ENCODE measurements around the gene FCSK.
"Not testable (repeated sequence)": the region's sequence is repeated elsewhere in the genome, so short reads cannot be mapped to it uniquely, and the experiment has no call there.

FCSK gene

DNA sequence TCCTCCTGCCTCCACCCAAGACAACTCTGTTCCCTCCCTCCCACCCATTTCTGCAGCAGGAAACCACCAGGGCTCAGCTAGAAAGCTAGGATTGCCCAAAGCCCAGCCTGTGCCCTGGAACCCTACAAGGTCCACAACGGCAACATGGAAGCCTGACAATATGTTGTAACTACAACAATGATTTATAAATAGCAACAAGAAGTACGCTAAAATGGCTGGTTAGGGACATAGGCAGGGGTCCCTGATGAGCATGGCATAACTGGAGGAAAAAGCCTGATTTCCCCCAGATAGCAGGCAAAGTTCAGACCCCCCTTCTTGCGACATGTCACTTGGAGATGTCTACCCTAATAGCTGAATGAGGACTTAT lies 22.1 kb upstream of the FCSK start:
- no peak for DNase-seq (ENCODE audit: low read depth in 2 of 2)

DNA sequence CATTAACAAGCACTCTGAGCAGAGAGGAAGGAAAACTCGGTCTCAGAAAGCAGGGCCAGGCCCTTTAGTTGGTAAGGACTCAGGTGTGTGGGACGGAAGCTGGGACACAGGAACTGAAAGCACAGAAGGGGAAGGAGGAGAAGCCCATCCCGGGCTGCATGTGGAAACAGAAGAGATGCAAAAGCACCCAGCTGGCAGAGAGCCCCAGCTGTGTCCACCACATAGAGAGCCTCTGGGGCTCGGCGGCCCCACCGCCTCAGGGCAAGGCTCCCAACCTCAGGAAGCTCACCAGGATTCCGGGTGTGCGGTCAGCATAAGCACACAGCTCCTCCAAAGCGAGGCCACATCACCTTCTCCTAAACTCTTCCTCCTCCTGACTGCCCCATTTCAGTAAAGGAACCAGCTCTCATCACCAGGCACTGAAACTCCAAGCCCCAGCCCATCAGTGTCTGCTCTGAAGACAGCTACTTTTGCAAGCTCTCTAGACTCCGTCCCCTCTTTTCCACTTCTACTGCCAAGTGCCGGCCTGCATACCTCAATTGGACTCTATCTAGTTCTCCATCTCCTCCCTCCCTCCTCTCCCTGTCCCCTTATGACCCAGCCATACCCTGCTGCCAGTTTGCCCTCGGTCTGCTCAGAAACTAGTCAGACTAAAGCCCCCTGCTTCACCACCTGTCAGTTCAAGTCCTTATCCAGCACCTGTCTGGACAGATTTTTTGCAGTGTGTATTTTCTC lies 21.5 kb upstream of the FCSK start:
- no peak for DNase-seq (ENCODE audit: low read depth in 2 of 2)

- DNase-seq (ENCODE audit: low read depth in 2 of 2): no peak
Observed at GRCh38 chr16:70433458-70434103, 20.8 kb upstream of the FCSK start.

- DNase-seq (ENCODE audit: low read depth in 2 of 2): no peak
Observed at GRCh38 chr16:70434484-70435260, 19.7 kb upstream of the FCSK start.

GRCh38 chr16:70437017-70437581 lies 17.3 kb upstream of the FCSK start:
- DNase-seq (ENCODE audit: low read depth in 2 of 2): no peak

- DNase-seq (ENCODE audit: low read depth in 2 of 2): no peak
Observed at GRCh38 chr16:70437582-70438557, 16.5 kb upstream of the FCSK start.

DNA sequence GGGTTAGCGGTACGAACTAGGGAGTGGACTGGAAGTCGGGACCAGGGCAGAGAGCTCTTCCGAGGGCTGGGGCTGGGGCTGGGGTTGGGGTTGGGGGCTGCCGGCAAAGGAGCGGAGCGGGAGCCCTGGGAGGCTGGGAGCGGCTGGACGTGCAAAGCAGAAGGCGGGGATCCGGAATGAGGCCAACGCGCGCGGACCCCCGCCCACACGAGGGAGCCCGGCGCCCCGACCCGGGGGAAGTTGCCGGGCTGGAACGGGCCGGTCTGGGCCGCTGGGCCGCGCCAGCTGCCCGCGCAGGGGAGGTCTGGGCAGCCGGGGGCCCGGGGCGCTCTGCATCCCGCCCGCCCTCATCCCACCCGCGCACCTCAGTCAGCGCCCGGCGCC lies 15.8 kb upstream of the FCSK start:
- DNase-seq (ENCODE audit: low read depth in 2 of 2): no peak

- DNase-seq (ENCODE audit: low read depth in 2 of 2): peak; percentile 87 to 92
Observed at GRCh38 chr16:70438969-70439862, 15.2 kb upstream of the FCSK start, which contains the start of gene ST3GAL2. Gene ST3GAL2, minus strand, starts transcription at chr16:70439100. Its CDS starts 40,570 bp downstream, at chr16:70398530.

GRCh38 chr16:70440009-70440692 lies 14.2 kb upstream of the FCSK start:
- no peak for DNase-seq (ENCODE audit: low read depth in 2 of 2)

- no peak for DNase-seq (ENCODE audit: low read depth in 2 of 2)
Observed at GRCh38 chr16:70441406-70441990, 12.9 kb upstream of the FCSK start.

DNA sequence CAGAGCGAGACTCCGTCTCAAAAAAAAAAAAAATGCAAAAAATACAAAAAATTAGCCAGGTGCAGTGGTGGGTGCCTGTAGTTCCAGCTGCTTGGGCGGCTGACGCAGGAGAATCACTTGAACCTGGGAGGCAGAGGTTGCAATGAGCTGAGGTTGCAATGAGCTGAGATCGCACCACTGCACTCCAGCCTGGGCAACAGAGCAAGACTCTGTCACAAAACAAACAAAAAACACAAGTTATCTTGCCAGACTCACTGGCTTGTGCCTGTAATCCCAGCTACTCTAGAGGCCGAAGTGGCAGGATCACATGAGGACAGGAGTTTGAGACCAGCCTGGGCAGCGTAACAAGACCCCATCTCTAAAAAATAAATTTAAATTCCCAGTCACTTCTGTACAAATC lies 12.1 kb upstream of the FCSK start:
- DNase-seq (ENCODE audit: low read depth in 2 of 2): no peak

DNA sequence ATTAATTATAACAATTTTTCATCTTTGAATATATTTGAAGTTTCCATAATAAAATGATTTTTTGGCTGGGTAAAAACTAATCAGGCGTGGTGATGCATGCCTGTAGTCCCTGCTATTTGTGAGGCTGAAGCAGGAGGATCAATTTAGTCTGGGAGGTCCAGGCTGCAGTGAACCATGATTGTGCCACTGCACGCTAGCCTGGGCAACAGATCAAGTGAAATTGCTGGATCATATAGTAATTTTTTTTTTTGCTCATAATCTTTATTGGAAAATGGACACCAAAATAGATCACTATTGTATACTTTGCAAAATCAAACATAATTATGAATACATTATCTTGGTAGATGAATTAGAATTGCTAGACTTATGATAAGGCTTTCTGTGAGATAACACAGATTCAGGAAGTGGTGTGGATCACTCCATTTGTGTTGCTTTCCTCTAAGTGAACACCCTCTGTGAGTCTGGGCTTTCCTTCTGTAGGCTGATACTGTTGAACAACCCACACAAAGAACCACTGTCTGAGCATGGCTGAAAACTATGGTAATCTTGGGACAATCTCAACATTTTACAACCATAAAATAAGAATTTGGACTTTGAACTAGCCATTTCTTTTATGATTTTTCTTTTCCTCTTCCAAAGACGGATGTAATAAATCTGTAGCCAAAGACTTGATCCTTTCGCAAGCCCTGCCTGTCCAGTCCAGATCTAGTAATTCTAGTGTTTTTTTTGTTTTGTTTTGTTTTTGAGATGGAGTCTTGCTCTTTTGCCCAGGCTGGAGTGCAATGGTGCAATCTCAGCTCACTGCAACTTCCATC lies 9.9 kb upstream of the FCSK start:
- no peak for DNase-seq (ENCODE audit: low read depth in 2 of 2)

DNA sequence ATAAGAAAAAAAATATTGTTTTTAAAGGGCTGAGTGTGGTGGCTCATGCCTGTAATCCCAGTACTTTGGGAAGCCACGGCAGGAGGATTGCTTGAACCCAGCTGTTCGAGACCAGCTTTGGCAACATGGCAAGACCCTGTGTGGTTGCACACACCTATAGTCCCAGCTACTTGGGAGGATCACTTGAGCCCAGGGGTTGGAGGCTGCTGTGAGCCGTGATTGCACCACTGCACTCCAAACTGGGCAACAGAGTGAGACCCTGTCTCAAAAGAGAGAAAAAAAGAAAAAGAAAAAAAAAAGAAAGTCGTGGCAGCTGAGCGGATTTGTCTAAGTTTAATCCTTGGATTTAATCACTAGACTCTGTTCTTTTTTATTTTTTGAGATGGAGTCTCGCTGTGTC lies 6.3 kb upstream of the FCSK start:
- no peak for DNase-seq (ENCODE audit: low read depth in 2 of 2)

- DNase-seq (ENCODE audit: low read depth in 2 of 2): not testable (repeated sequence)
Observed at GRCh38 chr16:70450142-70451003, 4.0 kb upstream of the FCSK start.

DNA sequence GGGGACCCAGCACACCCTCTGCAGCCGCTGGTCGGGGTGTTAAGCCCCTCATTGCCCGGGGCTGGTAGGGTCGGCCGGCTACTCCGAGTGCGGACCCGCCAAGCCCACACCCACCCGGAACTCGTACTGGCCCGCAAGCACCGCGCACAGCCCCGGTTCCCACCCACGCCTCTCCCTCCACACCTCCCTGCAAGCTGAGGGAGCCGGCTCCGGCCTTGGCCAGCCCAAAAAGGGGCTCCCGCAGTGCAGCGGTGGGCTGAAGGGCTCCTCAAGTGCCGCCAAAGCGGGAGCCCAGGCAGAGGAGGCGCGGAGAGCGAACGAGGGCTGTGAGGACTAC lies 3.4 kb upstream of the FCSK start:
- not testable (repeated sequence) for DNase-seq (ENCODE audit: low read depth in 2 of 2)

DNA sequence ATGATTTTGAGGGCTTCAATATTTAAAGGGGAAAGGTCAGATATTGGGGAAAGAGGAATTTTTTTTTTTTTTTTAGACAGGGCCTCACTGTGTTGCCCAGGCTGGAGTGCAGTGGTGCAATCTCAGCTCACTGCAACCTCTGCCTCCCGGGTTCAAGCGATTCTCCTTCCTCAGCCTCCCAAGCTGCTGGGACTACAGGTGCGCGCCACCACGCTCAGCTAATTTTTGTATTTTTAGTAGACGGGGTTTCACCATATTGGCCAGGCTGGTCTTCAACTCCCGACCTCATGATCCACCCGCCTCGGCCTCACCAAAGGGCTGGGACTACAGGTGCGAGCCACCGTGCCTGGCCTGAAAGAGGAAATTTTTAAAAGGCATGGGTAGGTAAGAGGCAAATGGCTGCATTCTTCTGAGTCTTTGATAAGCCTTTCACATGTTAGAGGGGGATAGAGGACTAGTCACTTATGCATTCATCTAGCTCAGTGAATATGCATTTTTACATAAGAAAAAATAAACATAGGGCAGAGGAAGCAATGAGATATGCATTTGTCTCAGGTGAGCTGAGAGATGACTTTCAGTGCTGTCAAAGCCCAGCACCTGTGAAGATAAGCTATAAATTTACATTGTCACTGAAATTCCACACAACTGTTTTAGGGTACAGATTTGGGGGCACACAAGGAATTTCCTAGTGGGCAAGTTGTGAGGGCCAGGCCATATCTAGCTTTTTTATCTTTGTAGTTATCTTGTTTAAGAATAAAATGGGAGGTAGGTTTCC lies 1.1 kb upstream of the FCSK start:
- no peak for DNase-seq (ENCODE audit: low read depth in 2 of 2)

GRCh38 chr16:70453892-70454221 lies 538 bp upstream of the FCSK start:
- DNase-seq (ENCODE audit: low read depth in 2 of 2): no peak
